Hematopoietic multipotent progenitor cell treated with erythropoietin and hydrocortisone succinate and interleukin-3 and kit ligand, for 6 days (in vitro differentiated cells): ENCODE measurements around the gene NFIC.

ENCODE experiments used
- DNase-seq: peaks from one replicate; pipeline ENCODE4 v3.0.0-alpha.2; 2015

The NFIC gene

DNA sequence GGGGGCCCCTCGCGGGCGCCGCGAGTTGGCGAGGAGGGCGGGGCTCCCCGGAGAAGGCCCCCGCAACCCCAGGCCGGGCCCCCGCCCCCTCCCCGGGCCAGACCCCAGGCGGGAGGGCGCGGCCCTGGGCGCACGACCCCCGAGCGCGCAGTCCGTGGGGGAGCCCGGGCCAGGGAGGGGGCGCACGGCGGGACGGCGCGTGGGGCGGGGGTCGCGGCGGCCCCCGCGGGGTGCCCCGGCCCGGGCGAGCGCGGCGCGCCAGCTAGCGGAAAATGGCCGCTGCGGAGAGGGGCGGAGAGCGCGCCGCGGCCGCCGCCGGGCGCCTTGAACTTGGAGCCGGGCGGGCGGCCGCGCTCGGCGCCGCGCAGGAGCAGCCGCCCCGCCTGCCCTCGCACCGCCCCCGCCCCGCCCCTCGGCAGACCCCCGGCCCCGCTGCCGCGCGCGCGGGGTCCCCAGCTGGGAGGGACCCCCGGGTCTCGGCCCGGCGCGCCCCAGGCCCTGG, 6.4 kb upstream of the NFIC start:
- peak; percentile 57 for DNase-seq

DNA sequence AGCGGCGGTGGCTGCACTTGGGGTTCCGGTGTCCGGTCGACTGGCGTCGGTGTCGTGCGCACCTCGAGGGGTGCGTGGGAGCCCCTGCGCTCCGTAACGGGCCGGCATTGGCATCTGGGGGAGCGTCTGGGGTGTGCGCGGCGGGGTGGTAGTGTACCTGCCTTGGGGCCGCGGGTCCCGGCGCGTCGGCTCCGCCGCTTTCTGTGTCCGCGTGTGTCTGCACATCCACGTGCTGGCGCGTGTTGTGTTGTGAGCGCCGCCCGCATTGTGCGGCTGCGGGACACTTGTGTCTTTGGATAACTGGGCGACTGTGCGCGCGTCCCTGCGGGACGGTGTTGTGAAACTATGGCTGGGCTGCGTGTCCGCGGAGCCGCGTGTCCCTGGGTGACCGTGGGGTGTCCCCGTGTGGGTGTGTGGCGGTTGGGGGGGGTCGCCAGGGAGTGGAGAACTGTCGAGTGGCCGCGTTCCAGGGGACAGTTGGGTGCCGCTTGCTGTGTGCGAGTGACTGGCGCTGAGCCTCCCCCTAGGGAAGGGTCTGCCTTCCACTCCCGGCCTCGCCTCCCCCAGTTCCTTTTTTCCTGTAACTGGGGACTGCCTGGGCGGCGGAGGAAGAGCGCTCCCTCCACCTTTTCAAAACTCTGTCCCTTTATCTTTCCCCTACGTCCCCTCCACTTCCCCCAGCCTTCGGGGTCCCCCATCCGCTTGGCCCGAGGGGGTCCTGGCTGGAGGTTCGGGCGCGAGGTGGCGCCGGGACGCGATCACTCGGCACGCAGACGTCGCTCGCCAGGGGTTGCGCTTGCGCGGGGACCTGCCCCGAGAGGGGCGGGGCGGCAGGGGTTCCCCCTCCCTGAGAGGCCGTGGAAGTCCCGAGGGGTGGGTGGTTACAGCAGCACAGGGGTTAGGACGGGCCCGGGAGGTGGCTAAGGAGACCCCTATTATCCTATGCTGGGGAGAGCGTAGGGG, 5.7 kb upstream of the NFIC start:
- DNase-seq = peak; percentile 71

DNA sequence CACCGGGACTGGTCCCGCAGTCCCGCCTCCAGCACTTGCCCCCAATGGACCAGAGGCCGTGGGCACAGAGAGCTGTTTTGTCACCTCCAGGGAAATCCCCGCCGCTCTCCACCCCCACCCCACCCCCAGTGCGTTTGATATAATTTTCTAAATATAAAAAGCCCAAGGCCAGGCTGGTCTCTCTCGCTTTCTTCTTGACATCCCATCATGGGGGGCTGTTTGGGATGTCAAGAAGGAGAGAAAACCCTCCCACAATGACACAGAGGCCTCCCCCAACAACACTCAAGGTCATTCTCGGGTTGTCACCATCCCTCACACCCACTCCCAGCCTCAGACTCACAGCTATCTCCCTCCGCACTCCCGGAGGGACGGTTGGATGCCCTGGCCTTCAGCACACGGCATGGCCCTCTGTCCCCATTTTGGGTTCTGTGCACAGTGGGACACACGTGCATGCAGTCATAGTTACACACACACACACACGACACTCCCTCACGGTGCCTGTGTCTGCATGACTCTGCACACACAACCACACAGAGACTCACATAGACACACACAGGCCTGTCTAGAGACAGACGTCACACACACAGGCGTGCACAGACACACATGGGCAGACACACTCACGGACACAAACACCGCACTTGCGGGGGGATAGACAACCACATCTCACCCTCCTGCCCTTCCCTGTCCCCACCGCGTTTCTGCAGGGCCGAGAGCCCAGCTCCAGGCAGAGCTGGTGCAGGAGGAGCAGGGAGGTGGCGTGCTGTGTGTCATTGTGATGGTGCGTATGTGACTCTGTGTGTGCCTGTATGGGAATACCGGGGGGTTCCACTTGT, 4.8 kb upstream of the NFIC start:
- no peak for DNase-seq

DNA sequence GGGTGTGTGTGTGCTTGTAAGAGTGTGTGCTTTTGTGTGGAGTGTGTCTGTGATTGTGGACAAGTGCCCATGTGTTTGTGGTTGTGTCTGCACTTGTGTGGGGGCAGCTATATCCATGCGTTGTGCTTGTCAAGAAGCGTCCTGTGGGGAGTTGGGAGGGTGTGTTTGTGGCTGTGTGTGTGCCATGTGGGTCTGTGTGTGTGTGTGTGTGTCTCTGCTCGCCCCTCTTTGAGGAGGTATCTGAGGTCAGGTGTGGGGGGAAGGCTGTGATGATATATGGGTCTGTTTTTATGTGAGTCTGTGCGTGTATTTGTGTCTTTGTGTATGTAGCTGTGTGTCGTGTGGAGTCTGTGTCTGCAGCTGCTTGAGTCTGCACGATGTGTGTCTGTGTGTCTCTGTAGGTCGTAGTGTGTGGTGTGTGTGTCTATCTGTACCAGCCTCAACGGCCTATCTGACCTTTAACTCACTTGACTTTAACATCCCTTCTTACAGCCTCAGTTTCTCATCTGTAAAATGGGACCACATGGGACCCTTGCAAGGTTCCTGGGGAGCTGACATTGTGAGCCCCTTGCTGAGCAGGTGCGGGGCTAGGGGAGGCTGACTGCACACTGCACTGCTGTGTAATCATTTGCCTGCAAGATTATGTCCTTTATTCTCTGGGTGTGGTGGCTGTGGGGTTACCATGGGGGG, 4.0 kb upstream of the NFIC start:
- DNase-seq = no peak

DNA sequence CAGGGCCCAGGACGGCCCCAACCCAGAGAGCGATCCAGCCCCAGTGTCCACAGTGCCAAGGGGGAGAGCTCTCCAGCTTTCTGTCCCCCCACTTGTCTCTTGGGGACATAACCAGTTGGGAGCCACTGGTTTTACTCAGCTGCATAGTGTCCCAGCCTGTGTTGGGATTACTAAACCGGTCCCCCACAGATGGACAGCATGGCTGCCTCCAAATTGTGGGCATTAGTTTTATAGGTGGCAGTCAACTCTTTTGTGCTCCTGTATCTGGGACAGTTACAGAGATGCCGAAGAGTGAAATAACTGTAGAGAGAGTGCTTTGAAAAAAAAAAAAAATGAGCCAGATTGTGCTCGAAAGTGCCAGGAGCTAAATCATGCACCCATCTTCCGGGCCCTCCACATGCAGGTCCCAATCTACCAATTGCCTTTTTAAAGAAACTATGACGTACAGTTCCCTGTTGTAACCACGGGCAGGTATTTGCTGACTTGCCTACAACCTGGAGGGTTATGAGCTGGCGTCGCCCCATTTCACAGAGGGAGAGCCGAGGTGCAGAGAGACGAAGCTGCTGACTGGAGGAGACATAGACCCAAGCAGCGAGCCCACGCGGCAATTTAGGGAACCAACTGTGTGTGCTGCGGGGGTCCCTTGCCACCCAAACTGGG, 2.4 kb upstream of the NFIC start:
- no peak for DNase-seq

DNA sequence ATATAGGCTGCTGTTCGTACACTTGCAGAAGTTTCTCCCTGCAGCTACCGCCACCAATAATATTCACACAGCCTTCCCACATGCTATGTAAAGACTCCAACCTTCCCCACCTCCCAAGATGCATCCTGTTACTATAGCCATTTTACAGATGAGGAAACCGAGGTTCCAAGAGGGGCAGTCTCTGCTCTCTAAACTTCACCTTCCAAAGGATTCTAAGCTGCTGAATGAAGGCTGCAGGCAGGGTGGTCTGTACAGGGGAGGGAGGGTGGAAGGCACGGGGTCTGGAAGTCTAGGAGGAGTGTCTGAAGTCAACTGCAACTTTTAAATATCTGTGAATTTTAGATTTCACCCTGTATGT, 1.9 kb upstream of the NFIC start:
- no peak for DNase-seq

DNA sequence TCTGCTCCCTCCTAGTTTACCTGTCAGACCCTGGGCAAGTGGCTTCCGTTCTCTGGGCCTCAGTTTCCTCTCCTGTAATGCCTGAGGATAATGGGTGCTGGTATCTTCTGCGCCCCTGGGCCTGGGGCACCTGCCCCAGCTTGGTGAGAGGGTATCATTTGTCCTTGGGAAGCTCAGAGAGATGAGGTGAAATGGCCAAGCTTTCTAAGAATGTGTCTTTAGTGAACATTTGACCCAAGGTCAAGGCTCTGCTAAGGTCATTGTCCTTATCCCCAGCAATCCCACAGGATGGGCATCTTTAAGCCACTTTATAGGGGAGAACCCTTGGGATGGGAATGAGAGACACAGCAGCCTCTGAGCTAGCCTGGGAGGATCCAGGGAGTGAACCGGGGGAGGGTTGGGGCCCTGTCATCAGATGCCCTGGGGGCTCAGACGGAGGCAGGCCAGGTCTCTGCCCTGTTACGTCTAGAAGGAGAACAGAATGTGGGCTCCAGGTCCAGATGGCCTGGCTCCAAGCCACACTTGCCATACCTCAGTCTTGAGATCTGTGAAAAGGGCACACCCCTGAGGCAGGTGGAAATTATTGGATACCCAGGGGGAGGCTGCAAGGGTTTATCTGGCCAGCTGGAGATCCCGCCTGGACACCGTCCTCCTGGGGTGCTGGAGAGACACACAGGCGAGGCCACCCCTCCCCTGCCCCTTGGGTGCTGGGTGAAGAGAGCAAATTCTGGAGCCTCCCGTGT, 1.1 kb upstream of the NFIC start:
- peak; percentile 60 for DNase-seq

DNA sequence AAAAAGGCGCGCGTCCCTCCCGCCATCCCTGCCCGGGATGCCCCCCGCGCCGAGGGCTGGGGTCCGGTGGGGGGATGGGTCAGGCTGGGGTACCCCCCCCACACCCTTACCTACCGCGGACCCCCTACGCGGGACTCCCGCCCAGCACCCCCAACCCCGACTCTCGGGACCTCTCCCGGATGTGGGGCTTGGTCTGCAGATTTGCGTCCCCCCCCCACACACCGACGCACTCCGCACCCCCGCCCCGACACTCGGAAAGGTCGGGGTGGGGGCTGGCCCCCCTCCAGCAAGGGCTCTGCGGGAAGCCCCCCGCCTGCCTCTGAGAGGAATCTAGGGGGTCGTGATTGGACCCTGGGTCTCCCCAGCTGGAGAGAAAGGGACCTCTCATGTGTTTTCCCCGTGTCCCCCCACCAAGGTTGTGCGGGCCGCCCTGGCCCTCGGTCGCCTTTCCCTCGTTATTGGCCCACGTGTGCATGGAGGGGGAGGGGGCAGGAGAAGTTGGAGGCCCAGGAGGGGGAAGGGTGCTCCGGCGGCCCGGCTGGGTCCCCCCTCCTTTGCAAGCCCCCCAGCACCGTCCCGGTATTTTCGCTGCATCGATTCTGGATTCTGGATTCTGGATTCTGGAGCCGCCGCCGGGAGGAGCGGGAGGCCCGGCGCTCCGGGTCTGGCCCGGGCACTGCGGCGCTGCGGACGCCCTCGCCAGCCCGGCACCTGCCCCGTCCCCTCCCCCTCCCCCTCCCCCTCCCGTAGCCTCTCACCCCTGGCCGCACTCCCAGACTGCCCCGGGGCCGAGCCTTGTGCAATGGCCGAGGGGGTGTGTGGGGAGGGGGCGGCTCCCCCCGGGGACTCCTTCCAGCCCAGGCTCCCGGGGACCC, 607 bp downstream of the NFIC start:
- peak; percentile 74 for DNase-seq

DNA sequence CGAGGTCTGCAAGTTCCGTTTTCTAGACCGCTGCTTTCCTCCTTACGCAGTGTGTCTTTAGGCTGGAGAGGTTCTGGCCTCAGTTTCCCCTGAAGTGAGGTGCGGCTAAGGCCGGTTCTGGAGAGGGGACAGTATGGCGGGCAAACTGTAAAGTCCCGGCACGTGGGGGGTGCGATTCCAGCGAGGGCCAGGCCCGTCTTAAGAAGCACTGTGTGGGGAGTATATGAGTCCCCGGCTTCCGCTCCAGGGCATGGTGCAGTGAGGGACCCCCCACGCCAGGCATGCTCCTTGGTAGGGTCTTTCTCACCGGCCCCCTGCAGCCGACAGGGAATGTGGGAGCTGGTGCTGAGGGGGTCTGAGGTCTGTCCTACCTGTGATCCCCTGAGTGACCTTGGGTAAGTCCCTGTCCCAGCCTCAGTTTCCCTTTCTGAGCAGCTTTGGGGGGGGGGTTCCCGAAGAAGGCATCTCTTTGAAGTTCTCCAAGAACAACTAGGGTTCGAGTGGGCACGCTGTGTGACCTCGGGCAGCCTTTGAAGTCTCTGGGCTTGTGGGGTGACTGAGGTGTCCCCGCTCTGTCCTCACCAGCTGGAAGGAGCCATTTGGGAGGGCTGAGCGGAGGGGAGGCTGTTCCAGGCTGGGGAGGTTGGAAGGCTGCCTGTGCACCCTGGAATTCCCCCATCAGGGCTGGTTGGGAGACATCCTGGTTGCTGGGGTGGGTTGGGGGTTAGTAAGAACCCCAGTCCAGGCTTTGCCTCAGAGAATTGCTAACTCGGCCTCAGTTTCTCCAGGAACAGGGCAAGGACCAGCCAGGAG, 1.5 kb downstream of the NFIC start:
- peak; percentile 50 for DNase-seq

DNA sequence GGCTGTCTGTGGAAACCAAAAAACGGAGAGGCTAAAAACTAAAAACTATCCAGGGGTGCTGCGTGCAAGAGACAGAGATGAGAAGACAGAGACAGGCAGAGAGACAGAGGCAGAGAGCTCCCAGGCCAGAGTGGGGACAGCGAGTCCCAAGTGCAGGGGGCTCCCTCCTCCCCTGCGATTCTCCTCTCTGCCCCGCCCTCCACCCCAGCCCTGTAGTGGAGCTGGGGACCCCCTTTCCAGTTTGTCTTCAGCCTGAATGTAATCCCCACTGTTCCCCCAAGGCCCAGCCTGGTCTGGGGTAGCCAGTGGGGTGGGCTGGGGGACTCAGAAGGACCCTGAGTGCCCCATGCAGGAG, 2.0 kb downstream of the NFIC start:
- no peak for DNase-seq

DNA sequence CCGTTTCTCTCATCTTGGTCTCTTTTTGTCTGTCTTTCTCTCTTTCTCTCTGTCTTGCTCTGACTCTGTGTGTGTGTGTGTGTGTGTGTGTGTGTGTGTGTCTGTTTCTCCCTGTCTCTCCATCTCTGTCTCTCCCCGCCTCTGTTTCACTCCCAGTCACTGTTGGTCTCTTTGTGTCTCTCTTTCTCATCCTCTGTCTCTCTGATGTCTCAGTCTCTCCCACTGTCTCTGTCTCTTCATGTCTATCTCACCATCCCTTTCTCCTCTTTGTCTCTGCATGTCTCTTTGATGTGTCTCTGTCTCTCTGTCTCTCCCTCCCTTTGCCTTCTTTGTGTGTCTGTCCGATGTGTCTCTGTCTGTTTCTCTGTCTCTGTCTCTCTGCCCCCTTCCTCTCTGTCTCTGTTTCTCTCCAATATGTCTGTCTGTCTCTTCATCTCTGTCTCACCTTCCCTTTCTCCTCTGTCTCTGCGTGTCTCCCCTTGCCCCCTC, 2.5 kb downstream of the NFIC start:
- DNase-seq = no peak

DNA sequence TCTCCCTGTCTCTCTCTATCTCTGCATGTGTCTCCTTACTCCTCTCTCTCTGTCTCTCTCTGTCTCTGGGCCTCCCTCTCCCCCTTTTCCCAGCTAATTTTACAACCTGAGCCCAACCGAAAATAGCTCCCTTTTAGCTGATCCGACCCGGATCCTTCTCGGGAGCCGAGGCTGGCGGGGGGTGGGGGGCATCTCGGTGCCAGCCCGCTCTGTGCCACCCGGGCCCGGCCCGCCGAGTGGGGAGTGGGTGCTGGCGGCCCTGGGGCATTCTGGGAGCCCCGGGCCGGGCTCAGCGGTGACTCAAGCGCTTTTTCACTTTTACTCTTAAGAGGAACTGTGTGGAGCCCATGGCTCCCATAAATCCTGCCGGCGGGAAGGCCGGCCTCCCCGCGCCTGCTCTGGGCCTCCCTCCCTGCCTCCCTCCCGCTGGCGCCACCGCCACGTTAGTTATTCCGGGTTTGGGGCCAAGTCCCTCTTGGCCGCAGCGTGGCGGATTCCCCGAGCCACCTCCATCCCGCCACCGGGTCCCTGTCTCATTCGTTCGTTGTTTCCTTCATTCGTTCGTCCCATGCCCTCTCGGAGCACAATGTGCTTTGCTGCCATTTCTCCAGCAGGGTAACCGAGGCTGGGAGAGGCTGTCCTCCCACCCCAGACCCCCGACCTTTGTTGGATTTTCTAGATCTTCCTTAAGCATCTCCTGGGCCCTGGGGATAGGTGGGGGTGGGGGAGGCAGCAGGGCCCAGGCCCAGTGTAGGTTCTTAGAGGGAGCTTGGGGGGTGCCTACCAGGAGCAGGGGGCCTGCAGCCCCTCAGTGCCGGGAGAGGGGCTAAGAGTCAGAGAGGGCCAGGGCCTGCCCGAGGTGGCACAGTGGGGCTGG, 3.2 kb downstream of the NFIC start:
- no peak for DNase-seq

DNA sequence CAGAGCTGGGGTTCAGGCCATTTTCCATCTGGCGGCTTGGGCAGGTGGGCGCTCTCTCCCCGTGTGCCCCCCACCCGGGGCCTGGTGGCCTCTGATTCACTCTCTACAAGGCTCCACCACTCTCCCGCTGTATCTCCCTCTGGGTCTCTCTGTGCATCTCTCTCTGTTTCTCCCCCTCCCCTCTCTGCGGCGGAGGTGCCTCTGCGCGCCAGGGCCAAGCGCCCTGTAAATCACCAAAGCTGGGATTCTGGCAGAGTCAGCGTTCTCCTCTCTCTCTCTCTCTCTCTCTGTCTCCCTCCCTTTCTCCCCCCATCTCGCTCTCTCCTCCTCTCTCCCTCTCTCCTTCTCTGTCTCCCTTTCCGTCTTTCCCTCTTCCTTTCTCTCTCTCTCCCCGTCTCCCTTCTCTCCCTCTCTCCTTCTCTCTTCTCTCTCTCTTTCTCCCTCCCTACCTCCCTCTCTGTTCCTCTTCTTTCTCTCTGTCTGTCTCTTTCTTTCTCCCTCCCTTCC, 3.9 kb downstream of the NFIC start:
- no peak for DNase-seq

DNA sequence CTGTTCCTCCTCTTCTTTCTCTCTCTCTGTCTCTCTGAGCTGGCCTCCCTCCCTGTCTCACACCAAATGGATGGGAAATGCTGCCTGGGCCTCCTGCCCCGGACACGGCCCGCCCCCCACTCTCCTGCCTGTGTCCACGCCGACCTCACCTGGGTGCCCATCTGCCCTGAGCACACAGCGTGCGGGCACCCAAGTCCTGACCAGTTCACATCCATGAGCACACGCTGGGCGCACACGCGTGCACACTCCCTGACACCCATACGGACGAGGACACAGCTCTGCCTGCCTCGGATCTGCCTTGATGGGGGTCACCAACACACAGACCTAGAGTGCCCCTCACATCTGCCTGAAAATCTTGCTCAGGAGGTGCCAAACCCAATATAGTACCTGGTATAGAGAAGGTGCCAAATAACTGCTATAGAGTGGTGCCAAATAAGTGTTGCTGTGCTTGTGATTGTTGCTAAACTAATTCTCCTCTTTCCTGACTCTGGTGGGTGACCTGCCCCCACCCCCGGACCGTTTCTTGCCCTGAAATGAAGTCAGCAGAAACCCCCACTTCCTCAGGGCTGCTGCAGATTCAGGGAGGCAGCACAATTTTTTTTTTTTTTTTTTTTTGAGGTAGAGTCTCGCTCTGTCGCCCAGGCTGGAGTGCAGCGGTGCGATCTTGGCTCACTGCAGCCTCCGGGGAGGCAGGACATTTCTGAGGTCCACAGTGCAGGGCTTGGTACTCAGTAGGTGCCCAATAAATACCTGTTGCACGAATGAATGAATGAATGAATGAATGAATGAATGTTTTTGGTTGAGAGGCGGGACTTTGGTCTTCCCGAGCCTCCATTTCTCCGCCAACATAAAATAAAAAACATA, 4.6 kb downstream of the NFIC start:
- DNase-seq = no peak

DNA sequence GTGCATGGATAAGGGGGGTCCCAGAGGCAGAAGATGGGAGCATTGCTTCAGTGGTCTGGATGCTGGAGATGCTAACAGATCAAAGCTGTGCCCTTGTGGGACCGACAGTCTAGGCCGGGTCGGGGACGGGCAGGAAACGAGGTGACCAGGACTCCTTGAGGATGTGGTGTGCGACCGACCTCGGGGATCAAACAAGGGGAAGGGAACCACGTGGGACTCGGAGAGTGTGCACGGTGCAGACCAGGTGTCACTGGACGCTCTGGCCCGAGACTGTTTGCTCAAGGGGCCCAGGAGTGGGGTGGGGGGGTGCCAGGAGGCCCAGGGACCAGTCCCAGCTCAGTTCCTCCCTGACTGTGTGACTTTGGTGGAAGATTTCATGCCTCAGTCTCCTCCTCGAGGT, 6.0 kb downstream of the NFIC start:
- DNase-seq = no peak

DNA sequence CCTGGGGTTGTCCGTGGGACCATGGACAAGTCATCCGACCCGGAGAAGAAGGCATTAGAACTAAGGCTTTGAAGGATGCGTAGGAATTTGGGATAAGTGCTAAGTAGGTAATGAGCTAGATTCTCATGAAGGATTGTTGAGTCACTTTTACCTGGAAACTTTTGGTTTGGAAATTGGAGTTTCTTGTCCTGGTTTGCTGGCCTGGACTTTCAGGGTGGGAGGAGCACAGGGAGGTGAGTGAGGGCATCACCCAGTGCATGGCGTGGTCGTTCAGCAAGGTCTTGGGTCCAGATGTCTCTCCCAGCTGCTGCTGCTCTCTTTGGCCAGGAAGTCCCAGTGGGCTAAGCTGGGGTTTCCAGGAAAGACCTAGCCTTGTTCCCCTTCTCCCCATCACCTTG, 7.6 kb downstream of the NFIC start:
- DNase-seq = no peak

DNA sequence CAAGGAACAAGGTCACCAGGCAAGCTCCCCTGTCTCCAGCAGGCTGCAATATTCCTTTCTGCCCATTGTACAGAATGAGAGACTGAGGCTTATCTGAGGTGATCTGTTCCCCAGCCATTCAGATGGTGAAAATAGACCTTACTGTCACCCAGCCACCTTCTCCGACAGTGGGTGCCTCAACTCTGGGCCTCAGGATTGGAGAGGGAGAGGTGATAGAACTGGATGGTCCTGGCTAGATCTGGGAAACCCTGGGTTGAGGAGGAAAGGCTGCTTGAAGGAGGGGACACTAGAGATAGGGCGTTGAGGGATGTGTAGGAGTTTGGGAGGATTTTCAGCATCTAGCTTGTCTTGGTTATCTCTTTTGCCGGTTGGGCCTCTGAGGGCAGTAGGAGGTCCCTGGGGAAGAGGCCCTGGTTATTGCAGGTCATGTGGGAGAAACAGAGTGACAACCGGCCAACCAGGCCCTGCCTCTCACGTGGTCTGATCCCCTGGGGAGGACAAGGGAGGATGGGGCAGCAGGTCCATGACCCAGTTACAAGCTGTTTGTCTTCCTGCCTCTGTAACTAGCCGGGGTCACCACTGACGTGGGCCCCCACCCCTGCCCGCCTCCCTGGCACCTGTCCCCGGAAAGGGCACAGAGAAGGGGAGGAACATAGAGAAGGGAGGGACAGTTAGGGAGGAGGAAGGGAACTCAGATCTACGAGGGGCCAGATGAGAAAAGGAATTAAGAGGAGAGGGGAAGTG, 8.2 kb downstream of the NFIC start:
- no peak for DNase-seq
